ENCODE data around the gene CFTR.
"Not testable (repeated sequence)": the region's sequence is repeated elsewhere in the genome, so short reads cannot be mapped to it uniquely, and the experiment has no call there.

The CFTR gene

DNA sequence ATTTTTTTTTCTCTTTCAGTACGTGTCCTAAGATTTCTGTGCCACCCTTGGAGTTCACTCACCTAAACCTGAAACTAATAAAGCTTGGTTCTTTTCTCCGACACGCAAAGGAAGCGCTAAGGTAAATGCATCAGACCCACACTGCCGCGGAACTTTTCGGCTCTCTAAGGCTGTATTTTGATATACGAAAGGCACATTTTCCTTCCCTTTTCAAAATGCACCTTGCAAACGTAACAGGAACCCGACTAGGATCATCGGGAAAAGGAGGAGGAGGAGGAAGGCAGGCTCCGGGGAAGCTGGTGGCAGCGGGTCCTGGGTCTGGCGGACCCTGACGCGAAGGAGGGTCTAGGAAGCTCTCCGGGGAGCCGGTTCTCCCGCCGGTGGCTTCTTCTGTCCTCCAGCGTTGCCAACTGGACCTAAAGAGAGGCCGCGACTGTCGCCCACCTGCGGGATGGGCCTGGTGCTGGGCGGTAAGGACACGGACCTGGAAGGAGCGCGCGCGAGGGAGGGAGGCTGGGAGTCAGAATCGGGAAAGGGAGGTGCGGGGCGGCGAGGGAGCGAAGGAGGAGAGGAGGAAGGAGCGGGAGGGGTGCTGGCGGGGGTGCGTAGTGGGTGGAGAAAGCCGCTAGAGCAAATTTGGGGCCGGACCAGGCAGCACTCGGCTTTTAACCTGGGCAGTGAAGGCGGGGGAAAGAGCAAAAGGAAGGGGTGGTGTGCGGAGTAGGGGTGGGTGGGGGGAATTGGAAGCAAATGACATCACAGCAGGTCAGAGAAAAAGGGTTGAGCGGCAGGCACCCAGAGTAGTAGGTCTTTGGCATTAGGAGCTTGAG lies at the start of gene CFTR:
Gene CFTR (plus strand): TSS at position 801 of the 830 bp plus-strand sequence. CDS start 70 bp downstream, outside the sequence.
- DNase-seq, result no peak

DNA sequence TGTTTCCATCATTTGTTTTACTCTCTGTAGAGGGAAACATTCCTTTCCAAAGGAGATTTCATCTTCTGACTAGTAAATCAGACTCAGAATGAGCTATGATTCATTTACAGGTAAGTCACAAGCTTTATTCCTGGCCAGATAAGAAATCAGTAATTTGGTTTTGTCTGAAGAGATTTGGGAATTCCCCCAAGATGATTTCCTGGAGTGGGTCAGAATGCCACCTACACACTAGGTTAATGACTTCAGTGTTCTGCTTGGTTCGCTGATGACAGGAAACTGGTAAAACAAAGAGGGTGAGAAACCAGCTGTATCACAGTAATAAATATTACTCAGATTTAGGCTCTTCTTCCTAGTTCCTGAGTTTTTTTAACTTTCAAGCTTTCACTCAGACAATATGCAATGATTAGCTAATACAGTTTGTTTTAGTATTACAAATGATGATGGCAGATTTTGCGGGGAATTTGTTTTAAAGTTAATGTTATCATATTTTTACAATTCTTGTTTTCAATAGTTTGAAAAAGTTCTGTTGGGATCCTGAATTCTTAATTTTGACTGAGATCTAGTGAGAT lies 44.3 kb upstream of the CFTR start:
- no peak for DNase-seq

DNA sequence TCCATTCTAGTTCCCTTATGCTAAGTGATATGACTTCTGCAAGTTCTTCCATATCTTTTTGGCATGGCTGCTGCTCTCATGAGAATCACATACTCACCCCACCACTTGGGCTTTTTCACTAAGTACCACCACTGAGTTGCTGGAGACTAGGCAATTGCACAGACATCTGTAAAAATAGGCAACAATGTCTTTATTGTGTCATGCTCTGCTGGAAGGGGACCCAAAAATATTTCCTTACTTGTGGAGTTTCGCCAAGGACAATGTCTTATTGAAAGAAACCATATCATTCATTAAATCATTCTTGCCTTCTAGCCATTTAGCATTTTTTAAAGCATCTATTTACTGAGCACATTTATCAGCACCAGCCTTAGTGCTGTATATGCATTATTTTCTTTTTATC lies 35.2 kb upstream of the CFTR start:
- DNase-seq, result no peak

DNA sequence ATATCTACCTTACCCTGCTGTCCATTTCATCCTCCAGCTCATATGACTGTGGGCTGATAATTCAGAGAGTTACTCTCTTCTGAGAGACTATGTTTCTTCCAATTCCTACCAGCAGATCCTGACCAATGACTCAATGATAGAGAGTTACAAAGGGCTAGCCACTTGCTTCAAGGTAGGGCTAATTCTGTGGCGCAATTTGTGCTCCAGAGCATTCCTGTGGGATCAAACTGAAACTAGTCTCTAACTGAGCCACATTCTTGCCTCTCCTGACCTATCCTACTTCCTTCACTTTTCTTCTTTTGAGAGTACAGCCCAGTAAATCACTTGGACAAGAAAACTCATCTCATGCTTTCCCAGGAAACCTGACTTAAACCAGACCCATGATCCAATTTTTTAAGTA lies 34.6 kb upstream of the CFTR start:
- no peak for DNase-seq

DNA sequence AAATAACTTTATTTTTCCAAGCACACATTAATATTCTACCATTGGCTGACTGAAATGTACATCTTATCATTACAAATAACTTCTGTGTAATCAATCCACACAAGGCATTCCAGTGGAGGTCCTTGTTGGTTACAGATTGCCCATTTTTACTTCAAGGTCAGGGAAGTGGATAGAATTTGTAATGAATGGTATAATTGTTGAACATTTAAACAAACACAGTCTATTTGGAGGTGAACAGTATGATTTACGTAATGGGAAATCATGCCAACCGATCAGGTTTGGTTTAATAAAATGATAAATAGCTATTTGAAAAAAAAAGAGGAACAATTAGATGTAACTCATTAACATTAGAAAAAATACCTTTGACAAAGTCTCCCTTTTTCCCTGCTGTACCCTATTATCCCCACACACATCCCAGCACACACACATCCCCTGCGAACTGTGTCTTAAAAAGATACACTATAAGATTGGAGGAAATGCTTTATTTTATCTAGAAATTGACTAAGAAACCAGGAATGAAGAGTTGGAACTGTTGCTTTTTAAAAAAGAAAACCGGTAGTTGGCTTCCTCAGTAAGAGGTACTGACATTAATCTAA lies 33.5 kb upstream of the CFTR start:
- no peak for DNase-seq

DNA sequence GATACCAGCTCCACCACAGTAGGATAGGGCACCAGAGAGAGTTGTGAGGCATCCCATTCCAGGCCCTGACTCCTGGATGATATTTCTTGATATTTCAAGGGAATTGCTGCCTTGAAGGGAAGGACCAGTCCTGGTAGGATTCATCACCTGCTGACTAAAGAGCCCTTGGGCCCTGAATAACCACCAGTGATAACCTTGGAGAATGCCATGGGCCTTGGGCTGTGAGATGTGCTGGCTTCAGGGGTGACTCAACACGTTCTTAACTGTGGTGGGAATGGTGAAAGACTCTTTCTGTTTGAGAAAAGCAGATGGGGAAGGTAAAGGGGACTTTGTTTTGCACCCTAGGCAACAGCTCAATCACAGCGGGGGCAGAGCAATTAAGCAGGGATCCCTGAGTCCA lies 31.2 kb upstream of the CFTR start:
- no peak for DNase-seq

DNA sequence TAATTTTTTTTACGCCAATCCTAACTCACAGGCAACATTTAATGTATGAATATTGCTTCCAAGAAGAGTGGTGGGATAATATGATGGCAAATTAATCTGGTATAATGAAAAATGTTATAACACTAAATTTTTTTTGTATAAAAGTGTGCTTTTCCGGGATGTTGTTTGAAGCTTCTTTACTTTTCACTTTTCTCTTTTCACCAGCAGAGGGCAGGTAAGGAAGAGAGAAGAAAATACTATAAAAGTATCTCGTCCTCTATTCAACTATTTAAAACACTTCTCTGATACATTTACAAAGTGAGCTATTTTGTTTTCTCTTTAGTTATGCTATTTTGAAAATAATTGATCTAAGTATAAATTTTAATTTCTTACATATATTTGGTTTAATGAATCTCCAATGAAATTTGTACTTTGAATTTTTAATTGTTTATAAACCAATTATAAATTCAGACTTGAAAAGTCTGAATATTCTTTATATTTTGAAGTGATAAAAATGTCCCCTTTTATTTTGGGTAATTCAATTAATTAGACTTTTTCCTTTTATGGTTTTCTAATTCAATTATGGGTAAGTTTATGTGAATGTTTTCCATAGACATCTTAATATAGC lies 20.7 kb upstream of the CFTR start:
- DNase-seq, result no peak

DNA sequence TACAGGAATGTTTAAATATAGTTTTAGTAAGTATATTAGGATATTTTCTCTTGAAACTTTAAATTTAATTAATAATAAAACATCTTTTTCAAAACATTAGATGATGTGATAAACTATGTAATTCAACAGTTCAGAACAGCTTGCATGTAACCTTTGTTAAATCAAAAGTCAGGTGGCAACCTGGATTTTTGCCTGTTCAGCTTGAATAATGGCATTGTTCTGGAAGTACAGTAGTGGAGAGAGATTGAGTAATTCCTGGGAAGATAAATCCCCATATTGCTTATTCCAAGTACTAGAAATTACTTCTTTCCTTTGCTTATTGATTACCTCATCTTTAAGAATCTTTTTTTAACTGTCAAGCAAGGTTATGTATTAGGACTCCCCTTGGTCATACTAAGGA lies 20.1 kb upstream of the CFTR start:
- no peak for DNase-seq

DNA sequence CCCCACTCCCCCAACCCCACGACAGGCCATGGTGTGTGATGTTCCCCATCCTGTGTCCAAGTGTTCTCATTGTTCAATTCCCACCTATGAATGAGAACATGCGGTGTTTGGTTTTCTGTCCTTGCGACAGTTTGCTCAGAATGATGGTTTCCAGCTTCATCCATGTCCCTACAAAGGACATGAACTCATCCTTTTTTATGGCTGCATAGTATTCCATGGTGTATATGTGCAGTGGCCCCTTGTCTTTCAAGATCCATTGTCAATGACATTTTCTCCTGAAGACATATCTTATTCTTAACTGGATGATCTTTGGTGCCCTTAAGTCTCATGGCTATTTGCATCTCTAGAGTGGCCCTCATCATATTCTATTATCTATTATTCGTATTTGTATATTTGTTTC lies 19.0 kb upstream of the CFTR start:
- DNase-seq, result not testable (repeated sequence)

DNA sequence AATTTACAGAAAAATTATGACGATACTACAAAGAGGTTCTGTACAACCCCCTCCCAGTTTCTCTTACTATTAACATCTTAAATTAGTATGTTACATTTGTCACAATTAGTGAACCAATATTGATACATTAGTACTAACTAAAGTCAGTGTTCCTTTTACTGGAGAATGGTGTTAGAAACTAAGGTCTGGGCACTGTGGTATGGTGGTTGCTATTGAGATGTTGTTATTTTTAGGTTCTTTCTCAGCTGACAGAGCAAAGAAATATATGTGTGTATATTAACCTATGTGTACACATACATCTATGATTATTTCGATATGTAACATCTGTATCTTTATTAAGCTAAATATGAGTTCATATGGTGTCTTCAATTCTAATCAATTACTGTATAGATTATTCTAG lies 11.7 kb upstream of the CFTR start:
- no peak for DNase-seq

DNA sequence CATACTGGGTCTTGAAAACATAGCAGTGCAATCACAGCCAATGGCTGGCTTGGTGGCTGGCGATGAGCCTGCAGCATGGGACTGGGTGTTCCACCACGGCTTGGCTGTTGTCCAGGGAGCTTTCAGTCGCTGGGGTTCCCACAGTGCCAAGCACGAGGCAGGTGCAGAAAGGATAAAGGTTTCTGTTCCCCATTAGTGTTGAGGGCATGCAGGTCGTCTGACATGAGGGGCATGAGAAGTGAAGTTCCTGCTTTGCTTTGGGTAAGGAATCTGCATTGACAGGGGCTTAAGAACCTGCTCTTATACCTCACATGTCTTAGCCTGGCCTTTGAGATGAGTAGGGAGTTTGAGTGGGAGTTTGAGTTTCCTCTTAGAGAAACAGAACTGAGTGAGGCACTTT lies 9.0 kb upstream of the CFTR start:
- DNase-seq, result no peak

DNA sequence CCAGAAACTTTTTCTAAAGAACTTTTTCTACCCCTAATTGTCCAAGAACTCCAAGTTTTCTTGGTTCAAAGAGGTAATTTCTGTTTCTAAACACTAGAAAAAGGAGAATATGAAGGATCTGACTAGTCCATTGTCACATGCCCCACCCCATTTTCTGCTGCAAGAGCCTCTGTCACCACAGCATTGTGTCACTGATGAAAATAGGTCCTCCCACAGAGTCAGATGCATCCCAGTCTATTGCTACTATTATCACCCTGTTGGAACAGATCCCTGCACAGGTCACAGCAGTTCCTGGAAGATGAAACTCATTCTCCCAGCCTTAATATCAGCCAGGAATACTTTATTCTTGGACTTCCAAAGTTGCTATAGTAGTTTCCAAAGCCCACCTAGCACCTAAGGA lies 7.5 kb upstream of the CFTR start:
- no peak for DNase-seq

DNA sequence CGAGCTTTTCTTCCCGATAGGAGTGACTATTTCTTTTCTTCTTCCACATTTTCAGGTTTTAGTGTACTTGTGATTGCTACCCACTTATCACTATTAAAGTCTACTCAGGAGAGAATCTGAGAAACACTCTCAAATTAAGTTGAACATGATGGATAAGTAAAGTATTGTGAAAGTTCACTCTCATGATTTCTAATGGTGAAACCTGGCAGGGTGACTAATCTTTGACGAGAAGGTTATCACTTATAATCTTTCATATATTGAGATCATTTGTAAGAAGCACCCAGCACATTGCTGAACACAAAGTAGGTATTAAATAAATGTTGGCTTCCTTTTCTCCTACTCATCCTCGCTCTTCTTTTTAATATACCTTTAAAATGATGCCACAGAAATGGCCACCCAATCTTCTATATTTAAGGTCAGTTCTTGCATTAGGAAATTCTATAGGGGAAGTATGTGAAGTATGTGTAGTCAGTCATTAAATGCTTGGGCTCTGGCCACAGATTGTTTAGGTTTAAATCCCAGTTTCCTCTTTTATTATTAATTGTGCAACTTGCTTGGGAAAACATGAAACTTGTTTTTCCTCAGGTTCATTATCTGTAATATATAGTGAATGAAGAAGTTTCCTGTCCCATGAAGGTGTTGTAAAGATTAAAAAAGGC lies 3.1 kb upstream of the CFTR start:
- no peak for DNase-seq

DNA sequence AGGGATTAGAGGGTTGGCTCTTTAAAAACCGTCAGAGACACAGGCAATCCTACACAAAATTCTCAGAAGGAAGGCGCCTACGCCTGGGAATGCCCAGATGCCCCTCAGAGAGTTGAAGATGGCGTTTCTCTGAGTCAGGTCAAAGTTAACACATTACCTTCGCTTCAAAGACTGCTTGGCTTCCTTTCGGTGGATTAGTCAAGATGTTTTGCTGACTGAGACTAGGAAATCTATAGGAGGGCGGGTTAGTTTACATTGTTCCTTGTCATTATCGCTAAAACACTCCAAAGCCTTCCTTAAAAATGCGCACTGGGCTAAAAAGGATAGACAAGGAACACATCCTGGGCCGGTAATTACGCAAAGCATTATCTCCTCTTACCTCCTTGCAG lies 995 bp upstream of the CFTR start:
- DNase-seq, result no peak

DNA sequence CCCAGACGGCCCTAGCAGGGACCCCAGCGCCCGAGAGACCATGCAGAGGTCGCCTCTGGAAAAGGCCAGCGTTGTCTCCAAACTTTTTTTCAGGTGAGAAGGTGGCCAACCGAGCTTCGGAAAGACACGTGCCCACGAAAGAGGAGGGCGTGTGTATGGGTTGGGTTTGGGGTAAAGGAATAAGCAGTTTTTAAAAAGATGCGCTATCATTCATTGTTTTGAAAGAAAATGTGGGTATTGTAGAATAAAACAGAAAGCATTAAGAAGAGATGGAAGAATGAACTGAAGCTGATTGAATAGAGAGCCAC lies 184 bp downstream of the CFTR start:
- no peak for DNase-seq

DNA sequence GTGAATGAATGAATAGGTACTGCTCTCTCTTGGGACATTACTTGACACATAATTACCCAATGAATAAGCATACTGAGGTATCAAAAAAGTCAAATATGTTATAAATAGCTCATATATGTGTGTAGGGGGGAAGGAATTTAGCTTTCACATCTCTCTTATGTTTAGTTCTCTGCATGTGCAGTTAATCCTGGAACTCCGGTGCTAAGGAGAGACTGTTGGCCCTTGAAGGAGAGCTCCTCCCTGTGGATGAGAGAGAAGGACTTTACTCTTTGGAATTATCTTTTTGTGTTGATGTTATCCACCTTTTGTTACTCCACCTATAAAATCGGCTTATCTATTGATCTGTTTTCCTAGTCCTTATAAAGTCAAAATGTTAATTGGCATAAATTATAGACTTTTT lies 1.2 kb downstream of the CFTR start:
- no peak for DNase-seq

DNA sequence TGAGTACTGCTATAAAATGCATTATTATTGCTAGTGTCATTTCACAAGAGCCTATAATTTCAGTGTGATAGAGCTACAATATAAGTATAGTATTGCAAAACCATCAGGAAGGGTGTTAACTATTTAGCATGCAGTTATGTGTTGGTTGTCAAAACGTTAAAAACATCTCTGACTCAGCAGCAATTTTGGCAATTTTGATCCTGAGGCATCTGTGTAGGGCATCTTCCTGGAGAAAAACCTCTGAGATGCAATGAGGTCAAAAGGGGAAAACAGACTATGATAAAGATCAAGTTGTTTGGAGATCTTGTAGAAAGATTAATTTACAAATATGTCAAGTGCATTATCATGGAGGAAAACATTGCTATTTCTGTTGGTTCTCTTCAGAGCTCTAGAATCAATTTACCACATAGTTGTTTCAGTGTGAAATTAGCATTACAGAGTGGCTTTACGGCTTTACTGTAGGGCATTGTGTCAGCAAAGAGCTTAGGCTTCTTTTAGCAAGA lies 5.3 kb downstream of the CFTR start:
- DNase-seq, result no peak

DNA sequence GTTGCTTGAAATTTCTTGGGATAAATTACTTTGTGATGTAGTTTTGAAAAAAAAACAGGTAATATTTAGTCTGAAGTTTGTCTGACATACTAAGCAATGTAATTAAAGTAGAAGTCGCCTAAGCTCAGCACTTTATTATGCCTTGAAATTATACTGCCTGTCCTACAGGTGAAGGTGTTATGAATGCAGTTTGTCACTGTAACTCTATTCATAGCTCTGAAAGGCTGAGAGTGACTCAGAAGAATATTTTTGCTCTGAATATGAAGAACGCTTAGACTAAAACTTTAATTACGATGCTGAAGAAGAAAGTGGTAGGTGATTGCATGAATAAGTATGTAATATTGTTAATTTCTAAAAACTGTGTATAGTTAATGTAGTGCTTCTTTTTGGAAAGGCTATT lies 9.2 kb downstream of the CFTR start:
- no peak for DNase-seq

DNA sequence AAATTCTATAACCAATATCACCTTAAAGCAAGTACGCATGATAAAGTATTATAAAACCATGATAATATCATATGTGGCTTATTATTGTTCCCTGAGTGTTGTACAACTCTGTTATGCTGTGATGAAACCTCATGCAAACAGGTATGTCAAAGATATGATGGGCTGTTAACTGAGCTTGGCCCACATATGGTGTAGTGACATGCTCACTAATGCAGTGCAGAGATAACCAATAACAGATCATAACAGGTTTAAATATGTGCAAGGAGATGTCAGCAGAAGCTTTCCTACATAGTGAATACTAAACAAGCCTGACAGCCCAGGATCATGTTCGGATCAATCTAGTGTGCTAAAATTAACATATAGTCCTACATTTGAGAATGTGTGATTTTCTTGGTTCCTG lies 9.6 kb downstream of the CFTR start:
- DNase-seq, result no peak

DNA sequence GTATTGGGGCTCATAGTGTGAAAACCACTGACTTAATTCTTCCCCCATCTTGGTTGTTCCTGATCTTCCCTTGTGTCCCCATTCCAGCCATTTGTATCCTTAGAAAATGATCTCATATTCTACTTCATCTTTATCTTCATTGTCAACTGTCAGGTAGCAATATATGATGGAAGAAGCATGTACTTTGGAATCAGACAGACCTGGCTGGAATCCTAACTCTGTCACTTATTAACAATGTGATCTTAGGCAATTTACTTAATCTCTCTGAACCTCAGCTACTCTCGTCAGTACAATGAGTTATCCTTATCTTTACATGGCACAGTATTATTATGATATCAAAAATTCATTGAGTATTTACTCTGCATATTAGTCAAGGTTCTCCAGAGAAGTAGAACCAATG lies 10.1 kb downstream of the CFTR start:
- DNase-seq, result no peak

DNA sequence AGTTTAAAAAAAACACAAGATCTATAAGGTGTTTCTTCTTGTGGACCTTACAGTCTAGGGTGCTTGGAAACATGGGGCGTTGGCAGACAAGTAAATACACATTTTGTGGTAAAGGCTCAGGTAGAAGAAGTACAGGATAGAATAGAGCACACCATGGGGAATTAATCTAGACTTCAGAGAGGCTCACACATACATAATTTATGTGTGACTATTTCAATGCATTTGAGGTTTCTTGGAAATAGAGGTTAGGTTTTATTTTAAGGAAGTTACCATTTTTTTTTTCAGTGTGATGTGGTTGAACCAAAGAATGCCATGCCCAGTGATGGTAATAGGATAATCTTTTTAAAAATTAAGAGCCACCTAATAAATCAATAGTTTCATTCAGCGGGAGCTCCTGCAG lies 12.8 kb downstream of the CFTR start:
- no peak for DNase-seq

DNA sequence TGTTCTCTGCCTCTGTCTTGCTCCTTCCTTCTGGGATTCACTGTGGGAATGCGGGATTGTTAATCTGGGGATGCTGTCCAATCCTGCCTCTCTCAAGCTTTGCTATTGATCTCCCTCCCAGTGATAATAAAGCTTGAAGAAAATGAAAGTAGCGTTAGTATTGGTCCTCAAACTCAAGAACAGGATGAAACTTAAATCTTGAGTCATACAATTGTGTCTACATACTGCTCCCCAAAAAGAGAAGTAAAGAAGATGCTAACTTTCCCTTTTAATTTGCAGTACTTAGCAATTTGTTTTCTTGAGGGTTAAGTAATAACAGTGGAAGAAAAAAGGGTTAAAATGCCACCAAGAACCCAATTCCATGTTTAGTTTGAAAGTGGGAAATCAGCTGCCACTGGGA lies 13.6 kb downstream of the CFTR start:
- DNase-seq, result no peak

DNA sequence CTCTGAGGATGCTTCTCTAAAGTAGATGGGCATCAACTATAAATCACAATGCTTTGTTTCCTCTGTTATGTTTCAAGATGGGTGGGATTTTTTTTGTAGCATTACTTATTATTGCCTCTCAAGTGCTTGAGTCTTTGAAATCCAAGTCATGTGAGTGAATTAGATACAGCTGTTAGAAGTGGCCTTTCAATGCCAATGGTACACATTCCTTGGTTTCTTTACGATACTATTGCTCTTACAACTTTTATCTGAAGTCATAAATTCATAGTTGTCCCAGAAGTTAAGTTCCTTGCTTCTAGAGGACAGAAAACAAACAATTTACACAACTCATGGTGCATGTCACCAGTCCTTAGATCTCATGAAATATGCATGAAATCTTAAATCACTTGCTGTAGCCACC lies 15.5 kb downstream of the CFTR start:
- no peak for DNase-seq

DNA sequence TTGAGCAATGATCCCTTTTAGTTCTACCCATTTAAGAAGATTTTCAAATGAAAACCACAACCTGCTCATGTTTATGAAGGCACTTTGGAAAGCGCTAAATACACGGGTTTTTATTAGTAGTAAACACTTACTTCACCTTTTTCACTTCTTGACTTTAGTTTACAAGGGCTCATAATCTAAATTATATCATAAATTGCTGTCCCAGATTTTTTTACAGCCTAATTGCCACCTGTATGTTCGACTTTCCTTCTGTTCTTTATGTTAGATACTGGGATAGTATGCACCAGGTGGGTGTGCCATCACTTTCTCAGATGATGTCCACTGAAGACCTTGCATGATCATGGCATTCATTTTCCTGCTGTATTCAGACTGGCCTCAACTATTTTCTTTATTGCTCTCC lies 22.5 kb downstream of the CFTR start:
- no peak for DNase-seq
